HCT116 (cell line): ENCODE data around the gene SEMA3G. TPM values are rescaled to one million over a fixed set of nuclear protein-coding genes. Genes with fewer than 3 reads are reported as not detected.

Experiments used
- ATAC-seq: fragments of 200-7000 bp; cut with Tn5 transposase; 2 replicates; pipeline ENCODE4 v1.9.1; 2020; ENCODE audit warnings: mild to moderate bottlenecking, moderate library complexity
- BruUV-seq: library from RNA; stranded (reverse); fragments of 400-500 nt; replicated peaks from 2 replicates; lab custom pipeline; 2021; lab: Mats Ljungman, UMichigan
- CTCF ChIA-PET: fragments of 300-600 bp; sonication (Branson Sonifier 250); formaldehyde crosslinking; loops from one replicate; lab custom pipeline; 2021; ENCODE audit warnings: antibody characterized with exemption; lab: Charles Lee
- POLR2A ChIA-PET: fragments of 300-600, 350-600 bp; sonication (Branson Sonifier 250); formaldehyde crosslinking; loops from one replicate; lab custom pipeline; 2021; ENCODE audit warnings: antibody characterized with exemption; lab: Charles Lee
- RAD21 ChIA-PET, 2 experiments: fragments of 300-600 bp; sonication (Branson Sonifier 250); formaldehyde crosslinking; loops; one replicate each; lab custom pipeline; 2023; ENCODE audit warnings: low total read pairs in 2 of 2; ENCODE audit not compliant: uncharacterized antibody in 2 of 2, unreplicated experiment in 2 of 2, low non-redundant PET in 1 of 2; lab: Charles Lee
- DNase-seq: peaks from one replicate; pipeline ENCODE4 v3.0.0-alpha.2; 2010; ENCODE audit warnings: low read depth, low spot score
- H2AFZ ChIP-seq: fragments of 200-600 bp; shearing (Covaris generic), sonication (generic); 2 replicates; pipeline ENCODE4 v1.6.1; 2017; ENCODE audit warnings: low read depth, mixed run types, mixed read lengths, antibody characterized with exemption, low read length; ENCODE audit not compliant: poor library complexity, severe bottlenecking
- H3K27ac ChIP-seq: 2 replicates; pipeline ENCODE4 v1.5.1; 2012; ENCODE audit warnings: low read depth, low read length
- H3K27me3 ChIP-seq: fragments of 200-600 bp; sonication (generic); 2 replicates; pipeline ENCODE4 v1.6.1; 2016; ENCODE audit warnings: mixed run types, low read length, mixed read lengths; ENCODE audit not compliant: insufficient read depth
- H3K36me3 ChIP-seq, 2 experiments: fragments of 200-500 bp in 1 of 2; fragments of 200-600 bp in 1 of 2; sonication (Bioruptor generic) in 1 of 2; sonication (generic) in 1 of 2; 2 replicates each; pipeline versions ENCODE4 v1.5.1 to v1.6.1; 2014 to 2016; ENCODE audit warnings: low read length in 2 of 2, inconsistent platforms in 1 of 2, mixed read lengths in 1 of 2, mixed run types in 1 of 2; ENCODE audit not compliant: insufficient read depth in 2 of 2, control insufficient read depth in 1 of 2
- H3K4me1 ChIP-seq, 2 experiments: fragments of 200-600 bp in 1 of 2; sonication (generic) in 1 of 2; 2 replicates each; pipeline versions ENCODE4 v1.5.1 to v1.6.1; 2012 to 2017; ENCODE audit warnings: low read length in 2 of 2, inconsistent platforms in 1 of 2, mild to moderate bottlenecking in 1 of 2, mixed read lengths in 1 of 2, mixed run types in 1 of 2, moderate library complexity in 1 of 2; ENCODE audit not compliant: insufficient read depth in 2 of 2, control insufficient read depth in 1 of 2
- H3K4me2 ChIP-seq: fragments of 200-600 bp; sonication (generic); 2 replicates; pipeline ENCODE4 v1.6.1; 2017; ENCODE audit warnings: mixed run types, low read length, mixed read lengths
- H3K4me3 ChIP-seq, 2 experiments: fragments of 200-600 bp in 1 of 2; sonication (generic) in 1 of 2; replicated peaks in 1 of 2; 2 replicates each; pipeline ENCODE4 v1.5.1; 2011 to 2016; ENCODE audit warnings: low read length in 2 of 2, control low read depth in 1 of 2, low read depth in 1 of 2, mild to moderate bottlenecking in 1 of 2, mixed read lengths in 1 of 2, mixed run types in 1 of 2
- H3K79me2 ChIP-seq: fragments of 200-600 bp; sonication (generic); 2 replicates; pipeline ENCODE4 v1.6.1; 2017; ENCODE audit warnings: mild to moderate bottlenecking, mixed run types, low read length, moderate library complexity, mixed read lengths; ENCODE audit not compliant: insufficient read depth
- H3K9ac ChIP-seq: fragments of 200-600 bp; sonication (generic); 2 replicates; pipeline ENCODE4 v1.6.1; 2016; ENCODE audit warnings: low read length, mixed read lengths
- H3K9me2 ChIP-seq: fragments of 200-600 bp; sonication (generic), shearing (Covaris generic); 2 replicates; pipeline ENCODE4 v1.6.1; 2017; ENCODE audit warnings: mixed run types, mild to moderate bottlenecking, moderate library complexity; ENCODE audit not compliant: insufficient read depth
- H3K9me3 ChIP-seq, 2 experiments: fragments of 200-500 bp in 1 of 2; fragments of 200-600 bp in 1 of 2; sonication (Bioruptor generic) in 1 of 2; sonication (generic) in 1 of 2; 2 replicates each; pipeline ENCODE4 v1.6.1; 2014 to 2017; ENCODE audit warnings: low read length in 2 of 2, mixed read lengths in 2 of 2, inconsistent platforms in 1 of 2, low read depth in 1 of 2, mild to moderate bottlenecking in 1 of 2, mixed run types in 1 of 2, moderate library complexity in 1 of 2; ENCODE audit not compliant: control insufficient read depth in 1 of 2, insufficient read depth in 1 of 2
- H4K20me1 ChIP-seq: fragments of 200-600 bp; sonication (generic), shearing (Covaris generic); 2 replicates; pipeline ENCODE4 v1.6.1; 2017; ENCODE audit warnings: mixed run types, mild to moderate bottlenecking, moderate library complexity; ENCODE audit not compliant: insufficient read depth
- CEBPB ChIP-seq: IDR thresholded peaks from 2 replicates; pipeline ENCODE4 v1.6.1; 2012; ENCODE audit warnings: low read depth
- ELF1 ChIP-seq: IDR thresholded peaks from 2 replicates; pipeline ENCODE4 v1.6.1; 2012; ENCODE audit warnings: low read depth, borderline replicate concordance
- REST ChIP-seq: IDR thresholded peaks from 2 replicates; pipeline ENCODE4 v1.6.1; 2012; ENCODE audit warnings: low read depth
- ZBTB33 ChIP-seq: IDR thresholded peaks from 2 replicates; pipeline ENCODE4 v1.6.1; 2011; ENCODE audit warnings: mild to moderate bottlenecking, low read length, moderate library complexity; ENCODE audit not compliant: insufficient replicate concordance; ENCODE audit errors: extremely low read depth
- ZNF274 ChIP-seq: fragments of 200-500 bp; sonication (Bioruptor generic); IDR thresholded peaks from 2 replicates; pipeline ENCODE4 v1.6.1; 2014; ENCODE audit warnings: mild to moderate bottlenecking, low read depth, low read length, inconsistent platforms
- intact Hi-C: fragments of 100-400 bp; cut with micrococcal nuclease; formaldehyde crosslinking; loops from 2 replicates; pipeline ENCODE4 v1.10.0; 2022
- total RNA-seq: library from RNA; stranded (reverse); gene quantifications from one replicate; pipeline ENCODE4 v1.2.1, GENCODE V29; 2021; ENCODE audit not compliant: unreplicated experiment
- TF ChIP-seq, protein P1 (sequence below), 3 experiments: fragments of 200-600 bp in 1 of 3; sonication (generic) in 1 of 3; IDR thresholded peaks in 2 of 3; conservative IDR thresholded peaks in 1 of 3; 2 replicates each; pipeline ENCODE4 v1.5.1; 2012 to 2017; ENCODE audit warnings: low read depth in 2 of 3, low read length in 2 of 3, antibody characterized with exemption in 1 of 3, borderline replicate concordance in 1 of 3, control low read depth in 1 of 3, mild to moderate bottlenecking in 1 of 3, mixed read lengths in 1 of 3, mixed run types in 1 of 3, moderate library complexity in 1 of 3; ENCODE audit not compliant: insufficient read depth in 1 of 3
- TF ChIP-seq, protein P2 (sequence below): IDR thresholded peaks from 2 replicates; pipeline ENCODE4 v1.6.1; 2012

The SEMA3G gene
- total RNA-seq, 1 experiment from 2014 or later: 4.2 TPM

DNA sequence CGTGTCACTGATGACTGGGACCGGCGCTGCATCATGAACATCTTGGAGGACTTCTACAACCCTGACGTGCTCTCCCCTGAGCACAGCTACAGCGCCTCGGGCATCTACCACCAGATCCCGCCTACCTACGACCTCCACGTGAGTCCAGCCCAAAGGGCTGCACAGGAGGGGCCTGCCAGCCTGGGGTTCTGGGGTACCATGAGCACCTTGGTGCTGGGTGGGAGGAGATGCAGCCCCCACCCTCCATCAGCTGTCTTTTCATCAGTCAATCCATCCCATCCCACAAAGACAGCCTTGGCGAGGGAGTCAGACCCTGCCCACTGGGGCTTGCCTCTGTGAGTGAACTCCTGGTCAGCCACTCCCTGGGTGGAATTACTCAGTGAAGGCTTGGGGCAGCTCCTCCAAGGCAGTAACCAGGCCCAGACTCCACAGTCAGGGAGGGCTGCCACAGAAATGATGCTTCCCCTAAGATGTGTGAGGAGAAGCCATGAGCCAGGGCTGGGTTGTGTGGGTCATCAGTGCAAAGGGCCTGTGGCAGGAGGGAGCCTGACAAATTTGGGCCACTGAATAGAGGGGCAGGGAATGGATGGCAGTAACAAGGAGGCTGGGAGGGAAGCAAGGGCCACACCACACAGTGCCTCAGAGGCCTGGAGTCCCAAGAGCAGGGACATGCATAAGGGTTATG lies 47.9 kb downstream of the SEMA3G start (continued):
- TF ChIP-seq, protein P1, sequence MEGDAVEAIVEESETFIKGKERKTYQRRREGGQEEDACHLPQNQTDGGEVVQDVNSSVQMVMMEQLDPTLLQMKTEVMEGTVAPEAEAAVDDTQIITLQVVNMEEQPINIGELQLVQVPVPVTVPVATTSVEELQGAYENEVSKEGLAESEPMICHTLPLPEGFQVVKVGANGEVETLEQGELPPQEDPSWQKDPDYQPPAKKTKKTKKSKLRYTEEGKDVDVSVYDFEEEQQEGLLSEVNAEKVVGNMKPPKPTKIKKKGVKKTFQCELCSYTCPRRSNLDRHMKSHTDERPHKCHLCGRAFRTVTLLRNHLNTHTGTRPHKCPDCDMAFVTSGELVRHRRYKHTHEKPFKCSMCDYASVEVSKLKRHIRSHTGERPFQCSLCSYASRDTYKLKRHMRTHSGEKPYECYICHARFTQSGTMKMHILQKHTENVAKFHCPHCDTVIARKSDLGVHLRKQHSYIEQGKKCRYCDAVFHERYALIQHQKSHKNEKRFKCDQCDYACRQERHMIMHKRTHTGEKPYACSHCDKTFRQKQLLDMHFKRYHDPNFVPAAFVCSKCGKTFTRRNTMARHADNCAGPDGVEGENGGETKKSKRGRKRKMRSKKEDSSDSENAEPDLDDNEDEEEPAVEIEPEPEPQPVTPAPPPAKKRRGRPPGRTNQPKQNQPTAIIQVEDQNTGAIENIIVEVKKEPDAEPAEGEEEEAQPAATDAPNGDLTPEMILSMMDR (IDR thresholded peaks at IDR 0.05 in 2 of 3, conservative IDR thresholded peaks at IDR 0.05 in 1 of 3; ENCODE audit: borderline replicate concordance in 1 of 3, insufficient read depth in 1 of 3, low read depth in 2 of 3, low read length in 2 of 3): no peak

DNA sequence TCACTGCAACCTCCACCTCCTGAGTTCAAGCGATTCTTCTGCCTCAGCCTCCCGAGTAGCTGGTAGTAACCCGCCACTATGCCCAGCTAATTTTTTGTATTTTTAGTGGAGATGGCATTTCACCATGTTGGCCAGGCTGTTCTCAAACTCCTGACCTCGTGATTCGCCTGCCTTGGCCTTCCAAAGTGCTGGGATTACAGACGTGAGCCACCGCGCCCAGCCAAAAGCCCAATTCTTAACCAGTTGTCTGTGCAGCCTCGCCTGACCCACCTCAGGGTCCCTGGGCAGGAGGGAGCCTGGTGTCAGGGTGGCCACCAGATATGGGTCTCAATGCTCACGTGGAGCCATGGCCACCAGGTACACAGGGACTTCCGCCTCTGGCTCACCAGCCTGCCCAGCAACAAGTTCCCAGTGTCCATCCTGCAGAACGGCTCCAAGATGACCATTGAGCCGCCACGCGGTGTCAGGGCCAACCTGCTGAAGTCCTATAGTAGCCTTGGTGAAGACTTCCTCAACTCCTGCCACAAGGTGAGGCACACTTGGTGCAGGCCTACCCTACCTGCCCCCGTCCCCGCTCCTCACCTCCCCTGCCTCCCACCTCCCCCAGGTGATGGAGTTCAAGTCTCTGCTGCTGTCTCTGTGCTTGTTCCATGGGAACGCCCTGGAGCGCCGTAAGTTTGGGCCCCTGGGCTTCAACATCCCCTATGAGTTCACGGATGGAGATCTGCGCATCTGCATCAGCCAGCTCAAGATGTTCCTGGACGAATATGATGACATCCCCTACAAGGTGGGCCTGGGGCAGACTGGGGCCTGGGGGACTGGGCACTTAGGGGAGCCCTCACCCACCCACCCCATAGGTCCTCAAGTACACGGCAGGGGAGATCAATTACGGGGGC lies 48.6 kb downstream of the SEMA3G start:
- intact Hi-C loops: no loop called here
- Histone ChIP-seq H3K27ac (no peak overlapping the region), H3K36me3 (no peaks in the 10 kb centered on the region; a peak in 1 of 4 replicates), H3K4me3 (no peak overlapping the region), H3K4me2 (no peak overlapping the region), H4K20me1 (no peaks in the 10 kb centered on the region), H3K9me3 (no peaks in the 10 kb centered on the region), H3K79me2 (no peaks in the 10 kb centered on the region), H2AFZ (no peak overlapping the region), H3K4me1 (no peaks in the 10 kb centered on the region), H3K27me3 (no peaks in the 10 kb centered on the region), H3K9ac (no peak overlapping the region), H3K9me2 (no peaks in the 10 kb centered on the region)
- no peak for TF ChIP-seq CEBPB
- no peak for TF ChIP-seq ZNF274
- no peak for TF ChIP-seq REST
- TF ChIP-seq ELF1: no peak
- TF ChIP-seq, protein P2, sequence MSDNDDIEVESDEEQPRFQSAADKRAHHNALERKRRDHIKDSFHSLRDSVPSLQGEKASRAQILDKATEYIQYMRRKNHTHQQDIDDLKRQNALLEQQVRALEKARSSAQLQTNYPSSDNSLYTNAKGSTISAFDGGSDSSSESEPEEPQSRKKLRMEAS: no peak
- no peak for TF ChIP-seq ZBTB33
- RAD21 ChIA-PET: no interaction called here
- POLR2A ChIA-PET: no interaction called here
- CTCF ChIA-PET: no interaction called here
- no peak for ATAC-seq
- no peak for DNase-seq
- BruUV-seq: no TSS peak
